Eye (tissue), 1 donor: Measurements from ENCODE around the gene FAM43A.
A peak's percentile ranks its signal among the peaks of the same experiment; 100 is the strongest.

Source experiments
- DNase-seq: peaks from one replicate; pipeline ENCODE4 v3.0.0-alpha.2; 2015

Gene FAM43A

DNA sequence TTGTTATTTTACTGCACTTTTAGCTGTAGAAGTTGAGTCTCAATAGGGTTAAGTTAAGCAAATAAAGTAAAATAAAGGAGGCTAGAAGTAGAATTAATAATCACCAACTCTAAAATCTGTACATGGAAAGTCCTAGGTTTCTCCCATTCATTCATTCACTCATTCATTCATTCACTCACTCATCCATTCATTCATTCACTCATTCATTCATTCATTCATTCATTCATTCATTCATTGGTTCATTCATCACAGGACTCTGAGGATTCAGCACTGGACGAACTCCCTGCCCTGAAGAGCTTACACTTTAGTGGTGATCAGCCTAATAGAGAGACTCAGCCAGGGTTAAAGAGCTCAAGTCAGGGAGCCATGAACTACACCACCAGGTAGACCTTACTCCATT is 9.2 kb upstream of the FAM43A start:
- DNase-seq: no peak

DNA sequence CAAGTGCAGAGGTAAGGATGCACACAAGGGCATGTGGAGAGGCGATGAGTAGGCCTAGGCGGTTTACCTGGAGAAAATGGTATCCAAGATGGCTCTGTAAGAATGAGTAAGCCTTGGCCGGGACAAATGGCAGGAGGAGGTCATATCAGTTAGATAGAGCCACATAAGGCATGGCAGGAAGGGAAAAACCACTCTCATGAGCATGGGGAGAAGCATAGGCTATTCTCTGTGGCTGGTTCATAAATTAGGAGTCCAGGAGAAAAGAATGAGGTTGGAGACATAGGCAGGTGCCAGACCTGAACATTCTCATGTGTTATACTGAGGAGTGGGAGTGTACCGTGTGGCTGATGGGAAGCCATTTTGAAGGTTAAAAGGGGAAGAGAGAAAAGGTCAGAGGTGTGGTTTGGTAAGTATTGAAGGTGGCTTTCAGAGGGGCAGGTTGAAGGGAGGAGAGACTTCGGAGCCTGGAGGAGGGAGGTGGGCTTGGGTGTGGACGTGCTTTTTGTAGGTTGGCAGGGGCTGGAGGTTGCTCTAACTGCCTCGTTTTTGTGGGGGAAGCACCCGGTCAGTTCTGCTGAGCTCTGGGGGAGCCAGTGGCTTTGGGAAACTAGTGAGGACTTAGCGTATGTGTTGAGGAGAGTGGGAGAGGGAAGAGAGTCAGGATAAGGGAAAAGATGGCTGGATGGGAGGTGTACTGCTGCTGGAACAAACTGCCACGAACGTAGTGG is 4.6 kb upstream of the FAM43A start:
- DNase-seq: no peak

DNA sequence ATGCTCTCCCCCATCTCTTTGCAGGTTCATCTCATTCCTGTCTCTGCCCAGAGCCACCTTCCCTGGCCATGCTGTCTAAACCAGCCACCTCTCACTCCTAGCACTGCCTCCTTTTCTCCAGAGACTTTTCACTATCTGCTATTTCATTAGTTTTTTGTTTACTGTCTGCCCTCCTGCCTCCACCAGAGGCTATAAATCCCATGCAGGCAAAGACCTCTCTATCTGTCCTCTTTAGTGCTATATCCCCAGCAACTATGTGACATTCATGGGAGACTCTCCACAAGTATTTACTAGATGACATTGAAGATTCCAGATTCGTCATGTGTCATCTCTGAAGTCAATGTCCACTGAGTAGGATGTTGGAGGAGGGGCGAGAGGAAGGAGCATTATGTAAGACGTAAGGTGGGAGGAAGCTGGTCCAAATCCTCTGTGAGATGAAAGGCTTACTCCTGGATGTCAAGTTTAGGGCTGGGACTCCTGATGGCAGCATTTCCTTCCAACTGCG is 3.4 kb upstream of the FAM43A start:
- DNase-seq: no peak

DNA sequence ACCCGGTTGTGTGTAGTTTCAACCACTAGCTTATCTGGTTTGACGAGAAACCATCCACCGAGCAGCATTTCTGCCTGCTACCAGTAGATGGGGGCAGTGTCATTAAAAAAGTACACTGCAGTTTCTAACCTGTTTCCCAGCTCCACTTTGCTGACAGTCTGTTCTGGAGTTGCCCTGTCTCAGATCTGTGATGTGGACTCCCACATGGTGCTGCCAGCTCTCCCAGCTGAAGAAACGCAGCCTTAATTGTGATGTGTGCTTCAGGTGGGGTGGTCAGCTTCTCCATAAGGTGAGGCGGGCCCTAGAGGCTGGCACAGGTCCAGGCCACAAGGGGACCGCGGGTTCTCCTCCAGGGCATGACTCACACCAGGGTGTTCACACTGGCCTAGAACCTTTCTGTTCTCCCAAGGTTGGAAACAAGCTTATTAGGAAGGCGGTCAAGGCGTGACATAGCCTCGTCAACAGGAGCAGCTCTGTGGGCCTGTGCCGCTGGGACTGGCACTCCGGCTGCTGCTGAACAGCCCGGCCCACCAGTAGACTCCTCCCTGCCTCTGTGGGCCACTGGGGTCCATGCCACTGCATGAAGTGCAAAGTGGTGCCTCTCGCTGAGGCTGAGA is 2.9 kb upstream of the FAM43A start:
- peak; percentile 92 for DNase-seq

DNA sequence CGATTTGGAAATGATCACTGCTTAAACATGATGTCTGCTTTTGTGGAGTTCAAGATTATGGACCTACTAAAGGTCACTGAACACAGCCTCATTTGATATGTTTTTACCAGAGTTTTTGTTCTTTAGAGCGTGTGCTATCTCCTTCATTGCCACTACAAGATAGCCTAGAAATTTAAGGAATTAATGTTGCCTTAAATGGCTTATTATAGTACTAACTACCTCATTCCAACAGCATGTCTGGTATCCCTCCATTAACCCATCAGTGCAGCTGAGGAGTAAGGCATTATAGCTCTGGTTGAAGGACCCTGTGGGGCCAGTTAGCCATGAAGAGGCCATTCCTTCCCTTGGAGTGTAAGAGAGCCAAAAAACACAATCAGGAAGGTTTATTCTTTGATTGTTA is 2.3 kb upstream of the FAM43A start:
- DNase-seq: no peak

DNA sequence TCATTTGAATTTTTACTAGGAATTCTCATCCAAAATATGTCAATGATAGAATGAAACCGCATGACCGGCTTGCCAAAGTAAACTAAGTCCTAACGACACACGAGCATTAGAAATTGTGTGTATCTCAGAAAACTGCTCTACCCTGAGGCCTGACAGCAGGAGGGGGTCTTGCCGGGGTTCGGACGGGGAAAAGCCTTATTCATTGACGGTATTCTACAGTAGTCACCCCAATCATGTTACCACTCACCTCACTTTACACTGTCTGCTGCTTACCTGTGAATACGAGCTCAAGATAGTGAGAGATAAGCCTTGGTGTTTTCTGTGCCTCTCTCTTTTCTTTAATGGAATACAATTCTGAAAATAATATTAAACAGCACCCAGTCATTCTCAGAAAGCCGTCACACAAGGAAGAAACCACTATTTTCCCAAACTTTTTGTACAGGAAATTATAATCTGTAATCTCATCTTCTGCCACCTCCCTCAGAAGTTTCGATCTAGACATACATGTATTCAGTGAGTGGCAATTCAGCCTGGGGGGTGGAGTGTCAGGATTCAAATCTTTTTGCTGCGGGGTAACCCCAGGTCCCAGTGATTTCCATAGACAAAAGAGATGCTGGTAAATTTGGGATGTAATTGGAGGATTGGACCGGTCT is 492 bp upstream of the FAM43A start:
- DNase-seq: no peak

DNA sequence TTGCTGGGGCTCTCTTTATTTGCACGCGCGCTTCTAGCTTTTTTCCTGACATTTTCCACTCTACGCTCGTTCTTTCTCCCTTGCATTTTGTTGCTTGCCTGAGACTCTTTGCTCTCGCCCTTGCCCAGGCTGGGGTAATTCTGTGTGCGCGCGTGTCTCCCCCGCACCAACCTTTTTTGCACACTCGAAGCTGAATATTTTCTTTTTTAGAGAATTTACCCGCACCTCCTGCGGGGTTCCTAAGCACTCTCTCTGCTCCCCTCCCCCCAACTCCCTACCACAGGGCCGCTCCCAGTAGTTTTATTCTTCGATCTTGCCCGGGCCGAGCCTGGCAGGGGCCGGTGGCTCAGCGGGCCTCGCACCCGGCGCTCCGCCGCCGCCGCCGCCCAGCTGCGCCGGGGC is 732 bp downstream of the FAM43A start:
- no peak for DNase-seq

DNA sequence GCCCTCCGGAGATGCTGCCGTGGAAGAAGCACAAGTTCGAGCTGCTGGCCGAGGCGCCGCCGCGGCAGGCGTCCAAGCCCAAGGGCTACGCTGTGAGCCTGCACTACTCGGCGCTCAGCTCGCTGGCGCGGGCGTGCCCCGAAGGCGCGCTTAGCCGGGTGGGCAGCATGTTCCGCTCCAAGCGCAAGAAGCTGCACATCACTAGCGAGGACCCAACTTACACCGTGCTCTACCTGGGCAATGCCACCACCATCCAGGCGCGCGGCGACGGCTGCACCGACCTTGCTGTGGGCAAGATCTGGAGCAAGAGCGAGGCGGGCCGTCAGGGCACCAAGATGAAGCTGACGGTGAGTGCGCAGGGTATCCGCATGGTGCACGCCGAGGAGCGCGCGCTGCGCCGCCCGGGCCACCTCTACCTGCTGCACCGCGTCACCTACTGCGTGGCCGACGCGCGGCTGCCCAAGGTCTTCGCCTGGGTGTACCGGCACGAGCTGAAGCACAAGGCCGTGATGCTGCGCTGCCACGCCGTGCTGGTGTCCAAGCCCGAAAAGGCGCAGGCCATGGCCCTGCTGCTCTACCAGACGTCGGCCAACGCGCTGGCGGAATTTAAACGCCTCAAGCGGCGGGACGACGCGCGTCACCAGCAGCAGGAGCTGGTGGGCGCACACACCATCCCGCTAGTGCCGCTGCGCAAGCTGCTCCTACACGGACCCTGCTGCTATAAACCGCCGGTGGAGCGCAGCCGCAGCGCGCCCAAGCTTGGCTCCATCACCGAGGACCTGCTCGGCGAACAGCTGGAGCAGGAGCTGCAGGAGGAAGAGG is 1.3 kb downstream of the FAM43A start:
- DNase-seq: peak; percentile 72

DNA sequence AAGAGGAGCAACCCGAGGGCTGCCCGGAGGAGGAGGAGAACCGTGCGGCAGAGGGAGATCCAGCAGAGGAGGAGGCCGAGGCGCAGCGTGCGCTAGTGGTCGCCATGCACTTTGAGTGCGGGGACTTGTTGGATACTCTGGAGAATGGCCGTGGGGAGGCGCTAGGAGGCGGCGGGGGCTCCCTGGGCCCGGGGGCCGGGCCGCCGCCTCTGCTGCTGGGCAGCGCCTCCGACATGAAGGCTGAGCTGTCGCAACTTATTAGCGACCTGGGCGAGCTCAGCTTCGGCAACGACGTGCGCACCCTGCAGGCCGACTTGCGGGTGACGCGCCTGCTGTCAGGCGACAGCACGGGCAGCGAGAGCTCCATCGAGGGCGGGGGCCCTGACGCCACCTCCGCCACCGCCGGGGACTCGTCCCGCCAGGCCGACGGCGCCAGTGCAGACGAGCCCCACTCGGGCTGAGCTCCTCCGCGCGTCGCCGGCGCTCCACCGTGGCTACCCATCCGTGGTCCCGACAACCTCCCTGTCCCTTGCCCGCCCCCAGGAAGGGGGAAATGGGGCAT is 2.0 kb downstream of the FAM43A start:
- DNase-seq: peak; percentile 91

DNA sequence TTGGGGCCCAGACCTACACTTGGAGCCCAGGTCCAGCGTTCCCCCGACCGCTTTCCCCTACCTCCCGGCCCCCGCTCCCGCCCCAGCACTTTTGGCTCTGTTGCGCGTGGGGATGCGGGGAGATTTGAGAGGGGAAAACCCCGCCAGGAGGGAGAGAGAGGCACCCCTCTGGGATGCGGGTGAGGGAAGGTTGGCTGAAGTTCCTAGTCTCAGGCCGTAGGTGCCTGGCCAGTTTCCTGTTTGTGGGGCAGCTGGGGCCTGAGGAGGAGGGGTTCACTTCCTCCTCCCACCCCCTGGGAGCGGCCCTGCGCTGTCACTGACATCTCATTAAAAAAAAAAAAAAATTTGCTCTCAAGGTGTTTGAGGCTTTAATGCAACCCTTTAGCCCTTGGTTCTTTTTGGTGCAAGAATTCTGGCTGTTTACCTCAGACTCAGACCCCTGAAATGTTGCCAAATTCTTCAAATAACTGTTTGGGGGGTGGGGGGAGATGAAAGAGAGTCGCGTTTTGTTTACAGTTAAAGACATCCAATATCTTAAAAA is 2.6 kb downstream of the FAM43A start:
- DNase-seq: peak; percentile 68

DNA sequence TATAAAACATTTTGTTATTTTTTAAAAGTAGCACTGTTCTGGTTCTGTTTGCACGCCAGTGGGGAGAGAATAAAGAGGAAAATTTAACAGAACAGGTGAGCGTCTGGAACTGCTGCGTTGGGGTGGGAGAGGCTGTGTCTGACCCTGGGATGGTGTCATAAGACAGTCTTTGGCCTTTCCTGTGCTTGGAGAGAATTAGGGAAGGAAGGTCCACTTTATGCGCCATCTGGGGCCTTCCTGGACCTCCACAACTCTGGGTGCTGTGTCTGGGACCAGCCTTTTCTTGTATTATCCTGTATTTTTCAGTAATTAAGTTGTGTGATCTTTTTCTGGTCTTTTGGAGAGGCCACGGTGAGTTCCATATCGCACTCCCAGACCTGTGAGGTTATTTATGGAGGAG is 3.3 kb downstream of the FAM43A start:
- DNase-seq: peak; percentile 20

DNA sequence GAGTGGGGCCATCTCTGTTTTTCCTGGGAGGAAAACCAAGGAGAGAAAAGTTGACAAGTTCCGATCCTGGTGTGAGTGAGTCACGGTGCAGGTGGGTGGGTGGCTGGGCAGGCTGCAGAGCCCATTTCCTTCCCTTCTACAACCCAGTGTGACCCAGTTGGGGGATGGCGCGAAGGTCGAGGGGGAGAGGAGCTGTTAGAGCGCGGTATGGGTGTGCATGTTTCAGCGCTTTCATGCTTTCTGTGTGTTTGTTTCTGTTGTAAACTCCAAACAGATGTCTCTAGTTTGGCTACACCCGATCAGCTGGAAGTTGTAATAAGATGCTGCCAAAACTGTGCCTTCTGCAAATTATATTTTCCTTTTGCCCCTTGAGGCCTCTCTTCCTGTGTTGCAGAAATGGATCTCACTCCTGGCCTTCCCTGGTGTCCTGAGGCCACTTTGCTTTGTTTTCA is 3.8 kb downstream of the FAM43A start:
- DNase-seq: peak; percentile 81

DNA sequence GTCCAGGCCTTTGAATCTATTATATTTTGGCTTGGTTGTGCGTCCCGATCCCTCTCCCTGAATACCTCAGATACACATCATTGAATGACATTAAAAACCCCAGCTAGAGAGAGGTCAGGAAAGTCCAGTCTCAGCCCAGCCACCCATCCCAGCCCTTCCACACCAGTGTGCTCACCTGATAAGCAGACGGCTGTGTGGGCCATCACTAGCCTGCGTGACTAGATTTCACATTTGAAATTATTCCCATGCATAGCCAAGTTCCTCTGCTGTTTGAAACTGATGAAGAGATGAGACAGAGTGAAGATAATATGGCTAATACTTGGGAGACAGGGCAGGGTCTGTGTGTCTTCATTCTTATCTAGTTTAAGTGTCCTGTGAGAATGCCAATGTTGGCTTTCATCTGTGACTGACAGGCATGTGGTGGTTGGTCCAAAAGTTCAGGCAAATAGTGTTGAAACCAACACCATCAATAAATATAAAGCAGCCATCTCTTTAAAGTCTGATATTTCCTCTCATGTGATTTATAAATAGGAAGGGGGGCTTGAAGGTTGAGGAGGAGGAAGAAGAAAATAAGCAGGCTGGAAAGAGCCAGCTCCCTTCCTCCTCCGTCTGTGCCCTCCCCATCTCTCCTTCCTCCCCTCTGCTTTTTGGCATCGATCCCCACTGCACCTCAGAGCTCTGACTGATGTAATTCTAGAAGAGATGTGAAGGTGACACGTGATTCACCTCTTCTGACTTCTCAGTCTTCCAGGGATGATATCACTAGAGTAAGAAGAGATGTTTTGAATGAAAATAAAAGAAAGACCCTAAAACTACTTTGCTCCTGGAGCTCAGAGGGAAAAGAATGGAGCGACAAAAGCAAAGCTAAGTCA is 5.1 kb downstream of the FAM43A start:
- DNase-seq: peak; percentile 62

DNA sequence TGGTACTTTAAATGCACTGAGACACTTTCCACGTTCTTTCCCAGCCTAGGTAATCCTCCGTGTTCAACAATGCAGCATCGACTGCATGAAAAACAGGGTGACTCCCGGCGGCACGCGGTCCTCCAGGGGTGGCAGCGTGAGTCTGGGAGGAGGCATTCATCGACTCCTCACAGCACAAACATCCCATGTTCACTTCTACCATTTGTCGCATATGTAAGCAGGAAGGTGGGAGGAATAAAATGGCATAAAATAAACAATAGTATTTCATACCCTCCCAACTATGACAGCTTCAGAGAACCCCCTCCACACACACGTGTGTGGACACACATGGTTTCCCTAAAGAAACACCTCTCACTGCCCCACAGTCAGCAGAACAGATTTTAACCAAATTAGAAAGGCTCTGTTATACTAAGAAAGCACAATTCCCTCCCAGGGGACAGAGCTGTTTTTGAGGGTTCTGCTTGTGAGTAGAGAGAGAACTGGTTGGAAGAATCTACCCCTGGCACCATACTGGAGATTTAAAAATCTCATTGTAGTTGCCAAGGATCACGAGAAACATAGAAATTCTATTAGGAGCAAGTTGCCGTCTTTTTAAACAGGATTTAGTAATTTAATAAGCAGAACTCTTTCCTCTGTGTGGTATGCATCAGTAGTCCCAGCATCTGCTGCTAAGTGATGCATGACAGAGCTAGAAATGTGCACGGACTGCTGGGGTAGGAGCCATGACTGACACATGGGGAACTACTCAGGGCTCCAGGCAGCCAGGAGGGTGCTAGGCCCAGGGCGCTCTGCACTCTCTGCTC is 6.0 kb downstream of the FAM43A start:
- DNase-seq: peak; percentile 85

DNA sequence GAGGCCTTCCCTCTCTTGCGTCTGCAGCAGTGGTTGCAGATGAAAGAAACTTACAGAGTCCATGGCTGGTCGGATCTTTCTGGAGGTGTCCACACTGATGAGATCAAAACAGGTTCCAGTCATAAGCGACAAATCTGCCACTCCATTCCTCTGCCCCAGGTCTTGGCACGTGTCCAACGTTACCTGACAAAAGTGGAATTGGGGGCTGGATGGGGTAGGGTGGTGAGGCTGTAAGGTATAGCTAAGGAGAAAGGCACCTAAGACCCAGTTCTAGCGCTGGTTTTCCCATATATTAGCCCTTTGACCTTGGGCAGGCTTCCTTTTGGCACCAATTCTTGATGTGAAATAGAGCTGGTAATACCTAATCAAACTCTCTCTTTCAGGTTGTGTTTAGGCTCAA is 11.0 kb downstream of the FAM43A start:
- no peak for DNase-seq

DNA sequence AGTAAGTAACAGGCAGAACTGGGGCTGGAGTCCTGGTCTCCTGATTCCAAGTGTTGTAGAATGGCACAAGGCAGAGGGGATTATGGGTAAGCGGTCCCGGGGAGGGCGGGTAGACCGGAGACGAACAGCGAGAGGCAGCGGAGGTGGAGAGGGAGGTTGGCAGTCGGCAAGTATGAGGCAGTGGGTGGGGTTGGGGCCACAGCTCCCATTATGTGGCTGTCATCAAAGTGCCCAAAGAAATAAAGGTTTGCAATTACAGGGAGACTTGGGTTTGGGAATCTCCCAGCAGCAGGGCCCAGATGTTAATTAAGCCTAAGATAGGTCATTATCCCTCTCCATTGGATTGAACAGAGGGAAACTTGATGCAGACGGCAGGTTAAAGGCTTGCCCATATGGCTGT is 16.9 kb downstream of the FAM43A start:
- no peak for DNase-seq

DNA sequence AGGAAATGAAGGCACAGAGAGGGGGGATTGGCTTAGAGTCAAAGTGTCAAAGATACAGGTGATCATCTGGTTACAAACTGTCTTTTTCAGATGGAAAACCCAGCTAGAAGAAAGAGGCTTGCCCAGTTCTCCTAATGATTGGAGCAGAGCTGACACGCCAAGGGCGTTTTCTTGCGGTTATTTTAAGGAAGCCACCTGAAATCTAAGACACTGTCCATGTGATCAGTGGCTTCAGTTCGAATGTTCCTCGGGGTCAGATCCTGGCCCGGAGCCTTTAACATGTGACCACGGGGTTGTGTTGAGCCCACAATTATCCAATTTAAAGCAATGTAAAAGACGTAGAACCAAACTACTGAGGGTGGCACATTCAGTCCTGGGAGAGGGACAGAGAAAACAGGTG is 19.5 kb downstream of the FAM43A start:
- DNase-seq: no peak

DNA sequence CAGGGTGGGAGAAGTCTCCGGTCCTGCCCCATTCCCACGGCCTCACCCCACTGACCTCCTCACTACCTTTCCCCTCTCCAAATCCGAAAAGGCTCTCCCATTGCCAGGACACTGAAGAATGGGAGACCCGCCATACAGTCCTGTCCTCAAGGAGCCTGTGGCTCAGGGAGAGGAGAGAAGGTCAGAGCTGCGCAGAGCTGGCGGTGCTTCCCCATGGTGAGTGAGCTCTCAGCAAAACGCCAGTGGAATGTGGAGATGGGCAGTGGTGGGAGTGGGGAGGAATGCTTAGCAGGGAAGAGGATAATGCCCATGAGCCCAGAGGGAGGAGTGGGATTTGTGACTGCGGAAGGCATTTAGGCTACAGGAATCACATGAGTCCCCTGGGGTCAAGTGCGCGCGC is 20.1 kb downstream of the FAM43A start:
- peak; percentile 49 for DNase-seq

DNA sequence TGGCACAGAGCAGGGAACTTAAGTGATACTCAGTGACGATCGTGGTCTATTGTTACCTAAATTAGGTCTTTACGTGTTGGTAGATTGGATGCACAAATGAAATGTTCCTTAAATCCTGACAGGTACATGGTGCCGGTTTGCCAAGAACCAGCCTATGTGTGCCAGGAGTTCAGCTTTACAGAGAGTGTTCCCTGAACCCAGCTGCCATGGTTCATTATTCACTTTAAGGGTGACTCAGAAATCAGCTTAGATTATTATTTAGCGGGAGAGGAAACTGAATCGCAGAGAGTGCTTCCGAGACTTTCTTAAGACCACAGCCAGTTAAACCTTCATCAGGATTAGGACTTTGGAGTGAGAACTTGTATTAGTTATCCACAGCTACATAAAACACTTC is 21.5 kb downstream of the FAM43A start:
- no peak for DNase-seq

DNA sequence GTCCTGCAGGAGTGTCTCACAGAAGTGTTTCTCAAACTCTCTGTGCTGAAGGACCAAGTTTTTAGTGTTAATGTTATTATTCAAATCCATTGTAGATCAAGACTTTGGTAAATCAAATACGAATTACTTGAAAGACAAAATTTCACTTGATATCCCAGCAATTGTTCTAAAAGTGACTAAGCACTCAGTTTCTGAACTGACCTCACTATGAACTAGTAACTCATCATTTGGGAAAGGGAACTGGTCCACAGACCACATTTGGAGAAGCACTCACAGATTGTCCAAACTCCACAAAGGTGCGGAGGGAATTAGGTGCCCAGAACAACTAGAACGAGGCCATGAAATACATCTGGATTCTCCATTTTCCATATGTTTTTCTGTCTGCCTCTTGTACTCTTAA is 25.6 kb downstream of the FAM43A start:
- no peak for DNase-seq

DNA sequence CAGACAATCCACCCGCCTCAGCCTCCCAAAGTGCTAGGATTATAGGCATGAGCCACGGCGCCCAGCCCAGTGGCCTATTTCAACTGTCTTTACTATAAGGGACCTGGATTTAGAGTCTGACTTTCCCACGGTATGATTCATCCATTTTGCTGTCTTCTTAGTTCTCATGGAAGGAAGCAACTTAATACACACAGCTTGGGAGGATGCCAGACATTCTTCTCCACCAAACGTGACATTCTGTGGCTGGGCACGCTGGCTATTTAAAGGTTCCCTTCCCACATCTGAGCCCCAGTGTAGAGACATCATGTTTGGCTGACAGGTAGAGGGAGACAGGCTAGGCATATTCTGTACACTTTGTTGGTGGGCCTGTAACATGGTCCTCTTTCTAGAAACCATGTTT is 26.2 kb downstream of the FAM43A start:
- peak; percentile 60 for DNase-seq
